HCT116 (cell line): ENCODE measurements around the gene RPL10. TPM values are rescaled to one million over a fixed set of nuclear protein-coding genes. Genes with fewer than 3 reads are reported as not detected.

Source experiments
- ATAC-seq: fragments of 200-7000 bp; cut with Tn5 transposase; 2 replicates; pipeline ENCODE4 v1.9.1; 2020; ENCODE audit warnings: mild to moderate bottlenecking, moderate library complexity
- BruUV-seq: library from RNA; stranded (reverse); fragments of 400-500 nt; replicated peaks from 2 replicates; lab custom pipeline; 2021; lab: Mats Ljungman, UMichigan
- CTCF ChIA-PET: fragments of 300-600 bp; sonication (Branson Sonifier 250); formaldehyde crosslinking; loops from one replicate; lab custom pipeline; 2021; ENCODE audit warnings: antibody characterized with exemption; lab: Charles Lee
- POLR2A ChIA-PET: fragments of 300-600, 350-600 bp; sonication (Branson Sonifier 250); formaldehyde crosslinking; loops from one replicate; lab custom pipeline; 2021; ENCODE audit warnings: antibody characterized with exemption; lab: Charles Lee
- RAD21 ChIA-PET, 2 experiments: fragments of 300-600 bp; sonication (Branson Sonifier 250); formaldehyde crosslinking; loops; one replicate each; lab custom pipeline; 2023; ENCODE audit warnings: low total read pairs in 2 of 2; ENCODE audit not compliant: uncharacterized antibody in 2 of 2, unreplicated experiment in 2 of 2, low non-redundant PET in 1 of 2; lab: Charles Lee
- DNase-seq: peaks from one replicate; pipeline ENCODE4 v3.0.0-alpha.2; 2010; ENCODE audit warnings: low read depth, low spot score
- H2AFZ ChIP-seq: fragments of 200-600 bp; shearing (Covaris generic), sonication (generic); 2 replicates; pipeline ENCODE4 v1.6.1; 2017; ENCODE audit warnings: low read depth, mixed run types, mixed read lengths, antibody characterized with exemption, low read length; ENCODE audit not compliant: poor library complexity, severe bottlenecking
- H3K27ac ChIP-seq: 2 replicates; pipeline ENCODE4 v1.5.1; 2012; ENCODE audit warnings: low read depth, low read length
- H3K27me3 ChIP-seq: fragments of 200-600 bp; sonication (generic); 2 replicates; pipeline ENCODE4 v1.6.1; 2016; ENCODE audit warnings: mixed run types, low read length, mixed read lengths; ENCODE audit not compliant: insufficient read depth
- H3K36me3 ChIP-seq, 2 experiments: fragments of 200-500 bp in 1 of 2; fragments of 200-600 bp in 1 of 2; sonication (Bioruptor generic) in 1 of 2; sonication (generic) in 1 of 2; 2 replicates each; pipeline versions ENCODE4 v1.5.1 to v1.6.1; 2014 to 2016; ENCODE audit warnings: low read length in 2 of 2, inconsistent platforms in 1 of 2, mixed read lengths in 1 of 2, mixed run types in 1 of 2; ENCODE audit not compliant: insufficient read depth in 2 of 2, control insufficient read depth in 1 of 2
- H3K4me1 ChIP-seq, 2 experiments: fragments of 200-600 bp in 1 of 2; sonication (generic) in 1 of 2; 2 replicates each; pipeline versions ENCODE4 v1.5.1 to v1.6.1; 2012 to 2017; ENCODE audit warnings: low read length in 2 of 2, inconsistent platforms in 1 of 2, mild to moderate bottlenecking in 1 of 2, mixed read lengths in 1 of 2, mixed run types in 1 of 2, moderate library complexity in 1 of 2; ENCODE audit not compliant: insufficient read depth in 2 of 2, control insufficient read depth in 1 of 2
- H3K4me2 ChIP-seq: fragments of 200-600 bp; sonication (generic); 2 replicates; pipeline ENCODE4 v1.6.1; 2017; ENCODE audit warnings: mixed run types, low read length, mixed read lengths
- H3K4me3 ChIP-seq, 2 experiments: fragments of 200-600 bp in 1 of 2; sonication (generic) in 1 of 2; replicated peaks in 1 of 2; 2 replicates each; pipeline ENCODE4 v1.5.1; 2011 to 2016; ENCODE audit warnings: low read length in 2 of 2, control low read depth in 1 of 2, low read depth in 1 of 2, mild to moderate bottlenecking in 1 of 2, mixed read lengths in 1 of 2, mixed run types in 1 of 2
- H3K79me2 ChIP-seq: fragments of 200-600 bp; sonication (generic); 2 replicates; pipeline ENCODE4 v1.6.1; 2017; ENCODE audit warnings: mild to moderate bottlenecking, mixed run types, low read length, moderate library complexity, mixed read lengths; ENCODE audit not compliant: insufficient read depth
- H3K9ac ChIP-seq: fragments of 200-600 bp; sonication (generic); 2 replicates; pipeline ENCODE4 v1.6.1; 2016; ENCODE audit warnings: low read length, mixed read lengths
- H3K9me2 ChIP-seq: fragments of 200-600 bp; sonication (generic), shearing (Covaris generic); 2 replicates; pipeline ENCODE4 v1.6.1; 2017; ENCODE audit warnings: mixed run types, mild to moderate bottlenecking, moderate library complexity; ENCODE audit not compliant: insufficient read depth
- H3K9me3 ChIP-seq, 2 experiments: fragments of 200-500 bp in 1 of 2; fragments of 200-600 bp in 1 of 2; sonication (Bioruptor generic) in 1 of 2; sonication (generic) in 1 of 2; 2 replicates each; pipeline ENCODE4 v1.6.1; 2014 to 2017; ENCODE audit warnings: low read length in 2 of 2, mixed read lengths in 2 of 2, inconsistent platforms in 1 of 2, low read depth in 1 of 2, mild to moderate bottlenecking in 1 of 2, mixed run types in 1 of 2, moderate library complexity in 1 of 2; ENCODE audit not compliant: control insufficient read depth in 1 of 2, insufficient read depth in 1 of 2
- H4K20me1 ChIP-seq: fragments of 200-600 bp; sonication (generic), shearing (Covaris generic); 2 replicates; pipeline ENCODE4 v1.6.1; 2017; ENCODE audit warnings: mixed run types, mild to moderate bottlenecking, moderate library complexity; ENCODE audit not compliant: insufficient read depth
- CBX3 ChIP-seq: IDR thresholded peaks from 2 replicates; pipeline ENCODE4 v1.6.1; 2012; ENCODE audit warnings: low read depth
- CEBPB ChIP-seq: IDR thresholded peaks from 2 replicates; pipeline ENCODE4 v1.6.1; 2012; ENCODE audit warnings: low read depth
- CTCF ChIP-seq, 3 experiments: fragments of 200-600 bp in 1 of 3; sonication (generic) in 1 of 3; IDR thresholded peaks in 2 of 3; conservative IDR thresholded peaks in 1 of 3; 2 replicates each; pipeline ENCODE4 v1.5.1; 2012 to 2017; ENCODE audit warnings: low read depth in 2 of 3, low read length in 2 of 3, antibody characterized with exemption in 1 of 3, borderline replicate concordance in 1 of 3, control low read depth in 1 of 3, mild to moderate bottlenecking in 1 of 3, mixed read lengths in 1 of 3, mixed run types in 1 of 3, moderate library complexity in 1 of 3; ENCODE audit not compliant: insufficient read depth in 1 of 3
- EGR1 ChIP-seq: IDR thresholded peaks from 2 replicates; pipeline ENCODE4 v1.6.1; 2012; ENCODE audit warnings: low read depth
- EZH2 ChIP-seq: fragments of 200-600 bp; sonication (generic); IDR thresholded peaks from 2 replicates; pipeline ENCODE4 v1.6.1; 2017; ENCODE audit warnings: antibody characterized with exemption, mixed run types
- EZH2phosphoT487 ChIP-seq: fragments of 200-600 bp; IDR thresholded peaks from 2 replicates; pipeline ENCODE4 v1.6.1; 2018; ENCODE audit warnings: antibody characterized with exemption, borderline replicate concordance
- FOSL1 ChIP-seq: IDR thresholded peaks from 2 replicates; pipeline ENCODE4 v1.6.1; 2012; ENCODE audit warnings: low read depth
- JUND ChIP-seq: IDR thresholded peaks from 2 replicates; pipeline ENCODE4 v1.6.1; 2012
- MAX ChIP-seq: IDR thresholded peaks from 2 replicates; pipeline ENCODE4 v1.6.1; 2012
- POLR2A ChIP-seq: IDR thresholded peaks from 2 replicates; pipeline ENCODE4 v1.7.0; 2011; ENCODE audit warnings: borderline replicate concordance; ENCODE audit not compliant: insufficient read depth, insufficient read length; ENCODE audit errors: extremely low read depth
- POLR2AphosphoS5 ChIP-seq: IDR thresholded peaks from 2 replicates; pipeline ENCODE4 v1.6.1; 2011; ENCODE audit warnings: mild to moderate bottlenecking, low read depth, low read length, moderate library complexity
- RAD21 ChIP-seq: IDR thresholded peaks from 2 replicates; pipeline ENCODE4 v1.6.1; 2012; ENCODE audit warnings: low read depth, mild to moderate bottlenecking
- SIN3A ChIP-seq: IDR thresholded peaks from 2 replicates; pipeline ENCODE4 v1.6.1; 2012; ENCODE audit warnings: low read depth
- SP1 ChIP-seq: IDR thresholded peaks from 2 replicates; pipeline ENCODE4 v1.6.1; 2012; ENCODE audit warnings: low read depth
- SRF ChIP-seq: IDR thresholded peaks from 2 replicates; pipeline ENCODE4 v1.6.1; 2012; ENCODE audit warnings: low read depth
- YY1 ChIP-seq: IDR thresholded peaks from 2 replicates; pipeline ENCODE4 v1.6.1; 2011; ENCODE audit warnings: low read length, low read depth, moderate library complexity, mild to moderate bottlenecking; ENCODE audit not compliant: insufficient replicate concordance; ENCODE audit errors: extremely low read depth
- ZFX ChIP-seq: fragments of 450-650 bp; IDR thresholded peaks from 2 replicates; pipeline ENCODE4 v1.6.1; 2017
- ZNF274 ChIP-seq: fragments of 200-500 bp; sonication (Bioruptor generic); IDR thresholded peaks from 2 replicates; pipeline ENCODE4 v1.6.1; 2014; ENCODE audit warnings: mild to moderate bottlenecking, low read depth, low read length, inconsistent platforms
- intact Hi-C: fragments of 100-400 bp; cut with micrococcal nuclease; formaldehyde crosslinking; loops from 2 replicates; pipeline ENCODE4 v1.10.0; 2022
- total RNA-seq: library from RNA; stranded (reverse); gene quantifications from one replicate; pipeline ENCODE4 v1.2.1, GENCODE V29; 2021; ENCODE audit not compliant: unreplicated experiment
- TF ChIP-seq, protein P1 (sequence below): IDR thresholded peaks from 2 replicates; pipeline ENCODE4 v1.6.1; 2011; ENCODE audit warnings: mild to moderate bottlenecking, low read length, moderate library complexity; ENCODE audit not compliant: insufficient replicate concordance; ENCODE audit errors: extremely low read depth

The RPL10 gene
- total RNA-seq, 1 experiment from 2014 or later = 3,069 TPM

DNA sequence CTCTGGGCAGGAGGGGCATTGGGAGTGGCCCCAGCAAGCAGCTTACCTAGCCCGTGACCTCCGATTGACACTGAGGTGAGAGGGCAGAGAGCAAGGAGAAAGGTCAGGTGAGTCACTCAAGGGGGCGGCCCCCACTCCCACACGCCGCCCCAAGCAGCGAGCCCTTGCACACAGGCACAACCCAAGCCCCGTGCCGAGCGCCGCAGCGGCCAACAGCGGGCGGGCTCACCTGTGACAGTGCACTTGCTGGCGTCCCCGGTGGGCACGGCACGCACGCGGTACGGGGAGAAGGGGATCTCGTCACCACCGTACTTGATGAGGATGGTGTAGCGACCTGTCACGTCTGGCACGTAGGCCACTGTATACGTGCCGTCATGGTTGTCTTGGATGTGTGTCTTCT, 41.0 kb upstream of the RPL10 start:
- POLR2A ChIA-PET = no interaction called here
- H2AFZ ChIP-seq = no peak overlapping the region
- TF ChIP-seq EZH2phosphoT487 (no peak), JUND (no peak), YY1 (no peak), SP1 (no peak), EGR1 (no peak), POLR2AphosphoS5 (no peak), RAD21 (no peak)
- TF ChIP-seq, all 23 proteins: peak for 0
- no peaks in the 10 kb centered on the region for H3K27me3 ChIP-seq
- peaks cover 8 to 20% of the 10 kb centered on the region in 2 experiments; a peak in 2 of 4 replicates for H3K36me3 ChIP-seq
- intact Hi-C loops = no loop called here
- H3K4me3 ChIP-seq = no peak overlapping the region
- no peaks in the 10 kb centered on the region for H3K9me3 ChIP-seq
- no peaks in the 10 kb centered on the region for H3K9me2 ChIP-seq
- H3K79me2 ChIP-seq = peaks cover 12% of the 10 kb centered on the region; the same call in 1 of the 2 replicates
- DNase-seq (no peak), ATAC-seq (no peak)
- ChIA-PET CTCF (no interaction called here), RAD21 (no interaction called here)
- no TSS peak for BruUV-seq
- H4K20me1 ChIP-seq = no peaks in the 10 kb centered on the region
- no peak overlapping the region for H3K4me2 ChIP-seq
- no peaks in the 10 kb centered on the region for H3K4me1 ChIP-seq
- no peak overlapping the region for H3K9ac ChIP-seq
- H3K27ac ChIP-seq = no peak overlapping the region

DNA sequence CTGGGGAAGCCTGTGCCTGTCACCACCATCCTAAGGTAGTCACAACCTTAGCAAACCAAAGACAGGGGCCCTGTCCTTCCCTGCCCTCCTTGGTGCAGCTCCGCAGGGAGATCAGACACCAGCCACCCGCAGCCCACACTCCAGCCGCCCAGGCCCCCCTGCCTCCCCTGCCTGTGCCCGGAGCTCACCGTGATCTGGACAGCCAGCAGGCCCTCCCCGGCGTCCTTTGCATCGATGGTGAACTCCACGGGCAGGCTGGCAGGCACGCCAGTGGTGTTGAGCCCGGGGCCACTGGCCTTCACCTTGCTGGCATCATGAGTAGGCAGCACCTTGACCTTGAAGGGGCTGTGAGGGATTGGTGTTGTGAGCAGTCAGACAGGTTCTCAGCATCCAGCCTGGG, 40.2 kb upstream of the RPL10 start:
- H4K20me1 ChIP-seq = 0 out of 2 replicates have a peak, but pooled peaks cover 2% of the 10 kb centered on the region
- no peaks in the 10 kb centered on the region for H3K4me1 ChIP-seq
- H3K27me3 ChIP-seq = no peaks in the 10 kb centered on the region
- no peak overlapping the region for H3K4me3 ChIP-seq
- H3K27ac ChIP-seq = no peak overlapping the region
- peaks cover 6 to 27% of the 10 kb centered on the region in 2 experiments; a peak in 3 of 4 replicates for H3K36me3 ChIP-seq
- no peak for ATAC-seq
- no peaks in the 10 kb centered on the region for H3K9me2 ChIP-seq
- ChIA-PET RAD21 (no interaction called here), CTCF (no interaction called here), POLR2A (no interaction called here)
- H3K4me2 ChIP-seq = no peak overlapping the region
- DNase-seq = no peak
- no peak overlapping the region for H2AFZ ChIP-seq
- intact Hi-C loops = no loop called here
- BruUV-seq = no TSS peak
- H3K9me3 ChIP-seq = no peaks in the 10 kb centered on the region
- H3K79me2 ChIP-seq = peaks cover 21% of the 10 kb centered on the region; the same call in 1 of the 2 replicates
- H3K9ac ChIP-seq = no peak overlapping the region
- TF ChIP-seq FOSL1 = no peak
- TF ChIP-seq CBX3 = no peak
- no peak for TF ChIP-seq RAD21
- TF ChIP-seq JUND = no peak
- TF ChIP-seq SP1 = no peak
- no peak for TF ChIP-seq CTCF (IDR thresholded peaks at IDR 0.05 in 2 of 3, conservative IDR thresholded peaks at IDR 0.05 in 1 of 3; ENCODE audit: borderline replicate concordance in 1 of 3, insufficient read depth in 1 of 3, low read depth in 2 of 3, low read length in 2 of 3)
- TF ChIP-seq SRF = no peak
- no peak for TF ChIP-seq MAX
- TF ChIP-seq, protein P1, sequence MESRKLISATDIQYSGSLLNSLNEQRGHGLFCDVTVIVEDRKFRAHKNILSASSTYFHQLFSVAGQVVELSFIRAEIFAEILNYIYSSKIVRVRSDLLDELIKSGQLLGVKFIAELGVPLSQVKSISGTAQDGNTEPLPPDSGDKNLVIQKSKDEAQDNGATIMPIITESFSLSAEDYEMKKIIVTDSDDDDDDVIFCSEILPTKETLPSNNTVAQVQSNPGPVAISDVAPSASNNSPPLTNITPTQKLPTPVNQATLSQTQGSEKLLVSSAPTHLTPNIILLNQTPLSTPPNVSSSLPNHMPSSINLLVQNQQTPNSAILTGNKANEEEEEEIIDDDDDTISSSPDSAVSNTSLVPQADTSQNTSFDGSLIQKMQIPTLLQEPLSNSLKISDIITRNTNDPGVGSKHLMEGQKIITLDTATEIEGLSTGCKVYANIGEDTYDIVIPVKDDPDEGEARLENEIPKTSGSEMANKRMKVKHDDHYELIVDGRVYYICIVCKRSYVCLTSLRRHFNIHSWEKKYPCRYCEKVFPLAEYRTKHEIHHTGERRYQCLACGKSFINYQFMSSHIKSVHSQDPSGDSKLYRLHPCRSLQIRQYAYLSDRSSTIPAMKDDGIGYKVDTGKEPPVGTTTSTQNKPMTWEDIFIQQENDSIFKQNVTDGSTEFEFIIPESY = no peak
- TF ChIP-seq ZFX = no peak
- no peak for TF ChIP-seq EZH2
- TF ChIP-seq SIN3A = no peak
- no peak for TF ChIP-seq CEBPB
- no peak for TF ChIP-seq ZNF274
- TF ChIP-seq POLR2A = no peak
- no peak for TF ChIP-seq YY1
